ENCODE measurements around the gene CHD9.
A peak's percentile ranks its signal among the peaks of the same experiment; 100 is the strongest.
"Not testable (repeated sequence)": the region's sequence is repeated elsewhere in the genome, so short reads cannot be mapped to it uniquely, and the experiment has no call there.

Gene CHD9, protein sequence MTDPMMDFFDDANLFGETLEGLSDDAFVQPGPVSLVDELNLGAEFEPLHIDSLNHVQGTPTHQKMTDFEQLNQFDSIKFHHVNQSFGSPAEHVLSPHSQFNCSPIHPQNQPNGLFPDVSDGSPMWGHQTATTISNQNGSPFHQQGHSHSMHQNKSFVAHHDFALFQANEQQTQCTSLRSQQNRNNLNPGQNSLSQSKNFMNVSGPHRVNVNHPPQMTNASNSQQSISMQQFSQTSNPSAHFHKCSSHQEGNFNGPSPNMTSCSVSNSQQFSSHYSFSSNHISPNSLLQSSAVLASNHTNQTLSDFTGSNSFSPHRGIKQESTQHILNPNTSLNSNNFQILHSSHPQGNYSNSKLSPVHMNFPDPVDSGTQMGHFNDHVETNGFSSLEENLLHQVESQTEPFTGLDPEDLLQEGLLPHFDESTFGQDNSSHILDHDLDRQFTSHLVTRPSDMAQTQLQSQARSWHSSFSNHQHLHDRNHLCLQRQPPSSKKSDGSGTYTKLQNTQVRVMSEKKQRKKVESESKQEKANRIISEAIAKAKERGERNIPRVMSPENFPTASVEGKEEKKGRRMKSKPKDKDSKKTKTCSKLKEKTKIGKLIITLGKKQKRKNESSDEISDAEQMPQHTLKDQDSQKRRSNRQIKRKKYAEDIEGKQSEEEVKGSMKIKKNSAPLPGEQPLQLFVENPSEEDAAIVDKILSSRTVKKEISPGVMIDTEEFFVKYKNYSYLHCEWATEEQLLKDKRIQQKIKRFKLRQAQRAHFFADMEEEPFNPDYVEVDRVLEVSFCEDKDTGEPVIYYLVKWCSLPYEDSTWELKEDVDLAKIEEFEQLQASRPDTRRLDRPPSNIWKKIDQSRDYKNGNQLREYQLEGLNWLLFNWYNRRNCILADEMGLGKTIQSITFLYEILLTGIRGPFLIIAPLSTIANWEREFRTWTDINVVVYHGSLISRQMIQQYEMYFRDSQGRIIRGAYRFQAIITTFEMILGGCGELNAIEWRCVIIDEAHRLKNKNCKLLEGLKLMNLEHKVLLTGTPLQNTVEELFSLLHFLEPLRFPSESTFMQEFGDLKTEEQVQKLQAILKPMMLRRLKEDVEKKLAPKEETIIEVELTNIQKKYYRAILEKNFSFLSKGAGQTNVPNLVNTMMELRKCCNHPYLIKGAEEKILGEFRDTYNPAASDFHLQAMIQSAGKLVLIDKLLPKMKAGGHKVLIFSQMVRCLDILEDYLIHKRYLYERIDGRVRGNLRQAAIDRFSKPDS (N-terminal part only)

DNA sequence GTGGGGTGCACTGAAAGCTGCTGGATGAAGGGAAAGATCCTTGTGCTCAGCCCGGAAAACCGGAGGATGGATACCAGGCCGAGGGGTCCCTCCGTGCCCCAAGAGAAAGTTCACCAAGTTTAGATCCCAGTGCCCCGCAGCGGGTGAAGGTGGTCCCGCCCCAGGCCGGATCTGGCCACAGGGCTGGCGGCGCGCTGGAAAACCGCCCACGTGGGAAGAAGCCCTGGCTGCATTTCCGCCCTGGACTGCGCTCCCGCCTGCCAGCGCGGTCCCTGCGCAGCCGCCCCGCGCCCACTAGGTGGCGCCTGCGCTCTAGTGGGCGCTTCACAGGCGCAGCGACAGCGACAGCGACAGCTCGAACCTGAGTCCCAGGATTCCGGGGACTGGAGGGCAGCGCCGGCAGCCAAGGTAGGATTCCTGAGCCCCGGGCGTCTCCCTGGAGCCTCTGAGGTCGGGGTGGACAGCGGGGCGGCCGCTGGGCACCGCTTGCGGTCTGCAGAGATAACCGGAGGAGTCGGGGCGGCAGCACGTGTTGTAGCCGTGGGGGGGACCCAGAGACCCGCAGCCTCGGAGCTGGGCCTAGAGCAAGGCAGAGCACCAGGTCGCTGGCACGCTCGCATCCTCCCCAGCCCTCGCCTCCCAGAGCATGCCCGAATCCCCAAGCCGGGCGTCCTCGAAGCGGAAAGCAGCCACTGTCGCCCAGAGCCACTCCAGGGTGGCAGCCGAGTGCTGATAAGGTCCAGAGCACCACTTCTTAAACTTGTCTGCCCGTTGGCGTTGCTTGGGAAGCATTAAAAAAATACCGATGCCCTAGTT lies at the start of gene CHD9:
Gene CHD9 (plus strand): TSS at position 322 of the 816 bp plus-strand sequence. CDS start 101,099 bp downstream, outside the sequence.
- DNase-seq (ENCODE audit: low read depth): peak; percentile 34

DNA sequence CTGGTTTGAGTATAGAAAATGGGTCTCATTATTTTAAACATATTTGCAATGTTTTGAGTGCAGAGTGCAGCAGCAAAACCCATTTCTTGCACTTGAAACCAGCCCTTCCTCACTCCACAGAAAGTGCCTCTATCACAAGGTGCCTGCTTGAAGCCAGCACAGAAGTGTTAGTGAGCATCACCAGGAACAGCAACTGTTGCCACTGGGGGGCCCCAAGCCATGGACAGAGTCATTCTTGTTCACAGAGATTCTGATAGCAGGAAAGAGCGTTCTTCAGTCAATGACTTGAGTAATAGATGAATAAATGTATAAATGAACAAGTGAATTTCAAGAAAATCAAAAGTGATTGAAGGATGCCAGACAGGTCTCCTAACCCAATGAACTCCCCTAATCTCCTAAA lies 47.7 kb upstream of the CHD9 start:
- DNase-seq (ENCODE audit: low read depth): no peak

DNA sequence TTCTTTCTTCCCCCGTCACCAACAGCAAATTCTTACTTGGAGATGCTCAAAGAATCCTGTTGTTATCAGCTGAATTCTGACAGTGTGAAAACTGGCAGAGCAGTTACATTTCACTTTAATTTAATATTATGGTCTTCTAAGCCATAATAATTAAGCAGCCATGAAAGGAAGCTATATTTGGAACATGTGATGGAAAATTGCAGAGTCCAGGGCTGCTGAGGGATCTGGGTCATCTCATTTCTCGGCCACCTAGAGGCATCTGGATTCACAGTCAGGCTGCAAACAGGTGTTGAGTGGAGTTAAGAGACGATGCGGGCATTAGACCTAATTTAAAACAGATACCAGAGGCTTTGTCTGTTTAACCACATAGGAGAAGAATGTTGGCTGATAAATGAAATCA lies 40.5 kb upstream of the CHD9 start:
- DNase-seq (ENCODE audit: low read depth): no peak

DNA sequence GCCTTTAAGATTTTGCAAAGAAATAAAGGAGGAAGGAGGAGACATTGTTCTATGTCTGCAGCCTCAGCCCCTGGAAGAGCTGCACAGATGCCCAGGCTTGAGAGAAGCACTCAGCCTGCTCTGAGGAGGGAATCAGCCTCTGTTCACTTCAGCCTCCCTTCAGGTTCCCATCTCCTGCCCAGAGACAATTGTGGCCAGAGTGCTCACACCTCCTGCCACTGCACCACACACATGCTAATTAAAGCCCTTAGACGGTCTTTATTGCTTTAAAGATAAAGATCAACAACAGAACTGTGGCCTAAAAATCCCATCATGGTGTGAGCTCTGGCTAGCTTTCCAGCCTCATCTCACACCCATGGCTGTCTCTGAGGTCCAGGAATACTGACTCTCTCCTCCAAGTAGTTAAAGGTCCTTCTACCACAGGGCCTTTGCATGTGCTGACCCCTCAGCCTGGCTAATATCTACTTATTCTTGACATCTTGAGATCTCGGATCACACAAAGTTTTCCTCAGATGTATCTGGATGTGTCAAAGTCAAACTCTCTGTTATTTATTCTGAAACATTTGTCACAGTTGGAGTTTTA lies 35.9 kb upstream of the CHD9 start:
- DNase-seq (ENCODE audit: low read depth): no peak

DNA sequence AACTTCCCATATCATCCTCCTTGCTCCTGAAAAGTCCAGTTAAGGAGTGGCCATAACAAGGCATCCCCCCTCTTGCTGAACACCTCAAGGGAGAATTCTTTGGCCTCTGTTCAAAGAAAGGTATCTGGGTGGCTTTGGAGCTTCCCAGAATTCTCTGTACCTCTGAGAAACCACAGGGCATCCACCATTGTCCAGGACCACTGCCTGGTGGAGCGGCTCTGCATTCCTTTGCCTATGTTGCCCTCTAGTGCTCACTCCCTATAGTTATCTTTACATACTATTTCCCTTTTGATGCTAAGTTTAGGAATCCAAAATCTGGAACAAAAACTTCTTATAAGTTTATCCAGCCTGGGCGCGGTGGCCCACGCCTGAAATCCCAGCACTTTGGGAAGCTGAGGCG lies 32.4 kb upstream of the CHD9 start:
- no peak for DNase-seq (ENCODE audit: low read depth)

DNA sequence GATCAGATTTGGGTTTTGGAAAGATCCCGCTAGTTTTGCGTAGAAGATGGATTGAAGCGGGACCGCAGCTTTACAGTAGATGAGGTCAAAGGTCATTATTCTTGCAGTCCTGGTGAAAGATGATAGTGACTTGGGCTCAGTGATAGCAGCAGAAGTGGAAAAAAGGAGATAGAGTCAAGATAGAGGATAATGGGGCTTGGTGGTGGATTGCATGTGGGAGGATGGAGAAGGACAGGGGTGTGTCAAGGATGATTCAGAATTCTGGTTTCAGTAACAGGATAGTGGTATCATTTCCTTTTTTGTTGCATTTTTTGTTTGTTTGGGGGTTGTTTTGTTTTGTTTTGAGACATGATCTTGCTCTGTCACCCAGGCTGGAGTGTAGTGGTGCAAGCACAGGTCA lies 30.7 kb upstream of the CHD9 start:
- DNase-seq (ENCODE audit: low read depth): no peak

DNA sequence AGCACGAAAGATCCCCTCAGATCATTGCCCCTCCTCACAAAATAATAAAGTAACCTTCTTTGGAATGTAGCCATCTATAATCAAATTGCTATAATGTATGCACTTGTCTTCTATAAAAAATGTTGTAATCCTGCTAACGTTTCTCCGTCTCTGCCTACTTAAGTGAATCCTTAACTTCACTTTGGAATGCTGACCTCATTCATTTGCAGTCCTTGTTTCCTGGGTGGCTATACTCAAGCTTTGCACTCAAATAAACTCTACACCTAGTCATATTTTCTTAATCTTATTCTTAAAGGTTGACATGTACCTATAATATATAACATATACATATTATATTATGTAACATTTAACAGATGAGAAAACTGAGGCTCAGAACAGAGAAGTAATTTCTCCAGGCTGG lies 24.8 kb upstream of the CHD9 start:
- no peak for DNase-seq (ENCODE audit: low read depth)

DNA sequence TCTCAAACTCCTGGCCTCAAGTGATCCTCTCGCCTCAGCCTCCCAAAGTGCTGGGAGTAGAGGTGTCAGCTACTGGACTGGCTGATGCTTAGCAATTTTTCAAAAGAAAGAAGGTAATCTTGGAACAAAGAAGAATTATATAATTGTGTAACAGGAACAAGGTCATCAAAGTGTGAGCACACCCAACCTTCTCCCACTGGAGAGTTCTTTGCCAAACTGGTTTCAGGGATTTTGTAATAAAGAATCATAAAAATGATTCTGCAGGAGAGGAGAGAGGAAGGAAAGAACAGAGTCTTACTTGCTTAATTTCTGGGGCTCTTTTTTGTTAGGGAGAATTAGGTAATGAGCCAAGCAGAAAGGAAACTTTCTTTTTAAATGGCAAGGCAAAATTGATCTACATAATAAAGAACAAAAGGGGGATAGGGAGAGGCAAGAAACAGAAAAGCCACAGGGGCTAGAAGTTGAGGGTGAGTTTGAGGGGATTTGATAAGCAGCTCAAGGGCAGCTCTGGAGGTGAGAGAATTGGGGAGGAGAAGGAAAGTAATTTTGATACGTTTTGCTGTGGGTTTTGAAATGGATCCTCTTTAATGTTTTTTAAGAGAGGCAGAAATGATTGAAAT lies 23.4 kb upstream of the CHD9 start:
- no peak for DNase-seq (ENCODE audit: low read depth)

DNA sequence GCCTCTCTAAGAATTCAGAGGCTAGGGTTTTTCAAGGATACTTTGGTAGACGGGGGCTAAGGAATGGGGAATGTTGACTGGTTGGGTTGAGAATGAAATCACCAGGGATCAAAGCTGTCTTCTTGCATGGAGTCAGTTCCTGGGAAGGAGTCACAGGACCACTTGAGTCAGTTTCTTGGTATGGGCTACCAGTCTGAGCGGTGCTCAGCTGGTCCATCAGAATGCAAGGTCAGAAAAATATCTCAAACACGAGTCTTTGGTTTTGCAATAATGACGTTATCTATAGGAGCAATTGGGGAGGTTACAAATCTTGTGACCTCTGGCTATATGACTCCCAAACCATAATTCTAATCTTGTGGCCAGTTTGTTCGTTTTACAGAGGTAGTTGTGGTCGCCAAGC lies 20.5 kb upstream of the CHD9 start:
- no peak for DNase-seq (ENCODE audit: low read depth)

DNA sequence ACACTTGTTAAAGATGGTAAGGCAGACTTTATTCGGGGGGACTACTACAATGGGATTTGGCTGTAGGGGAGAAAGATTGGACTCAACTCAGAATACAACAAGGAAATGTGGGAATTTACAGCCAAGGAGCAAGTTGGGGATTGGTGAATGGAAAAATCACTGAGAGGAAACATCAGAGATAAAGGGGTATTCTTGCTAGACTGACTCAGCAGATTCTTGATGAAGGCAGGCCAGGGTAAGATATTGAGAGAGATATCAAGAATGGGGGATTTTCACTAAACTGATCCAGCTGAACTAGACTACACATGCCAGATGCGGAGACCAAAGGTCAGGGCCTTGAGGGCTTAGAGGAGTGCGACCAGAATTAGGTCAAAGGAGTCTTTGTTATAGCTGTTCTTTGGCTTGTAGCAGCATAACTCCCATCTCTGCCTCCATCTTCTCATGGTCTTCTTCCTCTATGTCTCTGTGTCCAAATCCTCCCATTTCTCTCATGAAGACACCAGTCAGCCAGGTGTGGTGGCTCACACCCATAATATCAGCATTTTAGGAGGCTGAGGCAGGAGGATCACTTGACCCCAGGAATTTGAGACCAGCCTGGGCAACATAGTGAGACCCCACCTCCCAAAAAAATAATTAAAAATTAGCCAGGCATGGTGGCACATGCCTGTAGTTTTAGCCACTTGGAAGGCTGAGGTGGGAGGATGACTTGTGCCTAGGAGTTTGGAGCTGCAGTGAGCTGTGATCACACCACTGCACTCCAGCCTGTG lies 19.4 kb upstream of the CHD9 start:
- DNase-seq (ENCODE audit: low read depth): no peak

DNA sequence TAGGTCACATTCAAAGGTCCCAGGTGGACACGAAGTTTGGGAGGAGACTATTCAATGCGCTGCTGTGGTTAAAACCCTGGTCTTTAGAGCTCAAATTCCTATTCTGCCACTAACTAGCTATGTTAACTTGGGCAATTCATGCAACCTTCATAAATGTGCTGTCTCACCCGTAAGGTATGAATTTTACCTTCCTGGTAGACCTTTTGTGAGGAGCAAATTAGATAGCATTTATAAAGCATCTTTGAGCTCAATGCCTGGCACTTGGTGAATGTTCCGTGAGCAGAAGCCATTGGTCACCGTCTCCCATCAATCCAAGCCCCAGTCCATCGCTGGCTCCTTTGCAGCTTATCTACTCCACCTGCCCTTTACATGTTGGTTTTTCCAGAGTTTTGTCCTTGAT lies 18.7 kb upstream of the CHD9 start:
- no peak for DNase-seq (ENCODE audit: low read depth)

DNA sequence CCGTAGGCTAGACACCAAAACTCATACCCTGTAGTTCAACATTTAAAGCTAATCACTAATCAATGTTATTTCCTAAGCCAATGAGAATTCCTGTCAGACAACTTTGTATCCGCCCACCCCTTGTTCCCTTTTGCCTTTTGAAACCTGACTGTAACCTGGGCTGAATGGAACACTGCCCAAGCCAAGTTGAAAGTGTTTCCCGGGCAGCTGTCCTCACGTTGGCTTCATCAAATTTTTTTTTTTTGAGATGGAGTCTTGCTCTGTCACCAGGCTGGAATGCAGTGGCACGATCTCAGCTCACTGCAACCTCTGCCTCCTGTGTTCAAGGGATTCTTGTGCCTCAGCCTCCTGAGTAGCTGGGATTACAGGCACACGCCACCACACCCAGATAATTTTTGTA lies 18.1 kb upstream of the CHD9 start:
- not testable (repeated sequence) for DNase-seq (ENCODE audit: low read depth)

DNA sequence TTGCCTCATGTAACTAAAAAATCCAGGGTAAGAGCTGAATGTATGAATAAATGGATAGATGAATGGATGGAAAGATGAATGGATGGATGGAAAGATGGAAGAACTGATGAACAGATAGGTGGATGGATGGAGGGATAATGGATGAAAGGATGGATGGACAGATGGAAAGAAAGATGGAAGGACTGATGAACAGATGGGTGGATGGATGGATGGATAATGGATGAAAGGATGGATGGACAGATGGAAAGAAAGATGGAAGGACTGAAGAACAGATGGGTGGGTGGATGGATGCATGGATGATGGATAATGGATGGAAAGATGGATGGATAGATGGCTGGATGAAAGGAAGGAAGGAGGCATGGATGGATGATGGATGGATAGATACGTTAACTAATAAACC lies 14.0 kb upstream of the CHD9 start:
- DNase-seq (ENCODE audit: low read depth): no peak

DNA sequence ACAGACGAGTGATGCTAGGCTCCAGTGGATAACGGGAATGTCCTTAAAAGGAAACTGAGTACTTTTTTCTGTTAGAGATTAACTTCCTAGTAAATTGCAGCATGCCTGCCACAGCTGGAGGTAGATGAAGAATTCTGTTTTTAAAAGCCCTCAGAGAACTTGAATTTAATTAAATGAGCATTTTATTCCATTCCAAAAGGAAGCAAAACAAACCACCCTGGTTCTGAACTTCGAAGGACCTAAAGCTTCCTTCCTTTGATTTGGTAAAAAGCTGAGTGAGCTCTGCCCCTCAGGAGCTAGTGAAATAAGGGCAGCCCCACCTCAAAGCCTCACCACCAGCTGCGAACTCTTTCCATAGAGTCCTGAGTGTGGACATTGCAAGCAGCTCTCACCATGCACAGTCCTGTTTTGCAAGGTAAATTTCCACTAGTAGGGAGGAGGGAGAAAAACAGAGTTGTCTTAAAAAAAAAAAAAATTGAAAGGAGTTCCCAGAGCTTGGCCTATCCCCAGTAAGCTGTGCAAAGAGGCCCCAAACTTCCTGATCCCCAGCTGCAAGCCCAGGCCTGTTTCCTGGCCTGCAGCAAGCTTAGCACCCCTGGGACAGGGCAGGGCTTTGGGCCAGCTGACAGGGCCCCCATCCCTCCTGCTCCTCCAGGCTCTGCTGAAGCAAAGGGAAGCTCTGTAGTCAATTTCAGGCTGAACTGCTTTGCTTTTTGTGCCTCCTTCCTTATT lies 13.3 kb upstream of the CHD9 start:
- no peak for DNase-seq (ENCODE audit: low read depth)

DNA sequence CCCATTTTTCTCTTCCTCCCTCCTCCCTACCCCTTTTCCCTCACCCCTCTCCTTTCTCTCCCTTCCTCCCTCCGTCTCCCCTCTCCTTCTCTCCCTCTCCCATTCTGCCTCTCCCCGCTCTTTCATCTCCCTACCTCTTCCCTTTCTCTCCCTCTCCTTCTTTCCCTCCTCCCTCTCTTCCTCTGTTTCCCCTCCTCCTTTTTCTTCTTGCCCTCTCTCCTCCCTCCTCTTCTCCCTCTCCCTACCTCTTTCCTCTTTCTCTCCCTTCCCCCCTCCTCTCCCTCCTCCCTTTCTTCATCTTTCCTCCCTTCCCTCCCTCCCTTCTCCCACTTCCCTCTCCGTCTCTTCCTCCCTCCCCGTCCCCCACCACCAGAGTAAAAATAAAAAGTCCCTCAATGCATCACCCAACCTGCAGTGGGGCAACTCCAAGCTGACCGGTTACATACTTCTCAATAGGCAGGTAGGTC lies 12.5 kb upstream of the CHD9 start:
- no peak for DNase-seq (ENCODE audit: low read depth)

DNA sequence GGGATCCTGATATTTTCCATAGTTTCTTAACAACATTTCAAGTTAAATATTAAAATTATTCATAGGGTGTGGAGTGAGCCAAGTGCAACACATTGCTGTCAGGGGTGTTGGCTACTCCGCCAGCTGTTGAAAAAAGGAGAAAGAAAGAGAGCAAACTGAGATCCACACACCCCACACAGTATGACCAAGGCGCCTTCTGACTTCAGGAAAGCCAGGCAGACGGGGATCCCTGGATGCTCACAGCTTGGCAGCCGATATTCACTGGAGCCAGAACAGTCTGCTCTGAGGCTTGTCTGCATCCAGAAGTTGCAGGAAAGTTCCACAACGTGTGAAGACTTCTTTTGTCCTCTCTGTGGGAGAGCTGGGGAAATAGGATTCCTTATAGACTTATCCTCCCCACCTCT lies 11.4 kb upstream of the CHD9 start:
- no peak for DNase-seq (ENCODE audit: low read depth)

DNA sequence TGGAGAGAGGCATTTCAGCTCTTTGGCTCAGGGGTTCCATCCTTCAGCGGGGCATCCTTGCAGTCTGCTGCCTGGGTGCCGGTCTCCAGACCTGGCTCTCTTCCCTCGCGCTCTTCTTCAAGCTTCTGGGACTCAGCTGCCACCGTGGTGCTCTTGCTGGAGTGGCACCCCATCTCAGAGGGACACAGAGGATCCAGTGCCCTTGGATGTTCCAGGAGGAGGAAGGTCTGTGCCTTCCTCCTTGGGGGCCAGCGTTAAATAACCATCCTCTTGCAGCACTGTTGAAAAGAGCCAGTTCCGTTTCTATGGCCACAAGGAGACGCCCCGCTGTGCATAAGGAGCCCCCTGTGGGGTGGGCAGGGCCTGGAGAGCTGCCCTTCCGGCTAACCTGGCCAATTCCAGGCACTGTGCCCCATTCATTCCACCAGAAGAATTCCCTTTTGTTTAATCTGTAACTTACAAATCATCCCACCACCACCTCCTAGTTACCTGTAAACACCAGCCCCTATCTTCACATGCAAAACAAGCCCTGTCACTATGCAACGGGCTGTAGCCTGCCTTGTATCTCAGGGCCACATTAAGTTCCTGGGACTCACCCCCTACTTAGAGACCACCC lies 10.7 kb upstream of the CHD9 start:
- DNase-seq (ENCODE audit: low read depth): no peak

DNA sequence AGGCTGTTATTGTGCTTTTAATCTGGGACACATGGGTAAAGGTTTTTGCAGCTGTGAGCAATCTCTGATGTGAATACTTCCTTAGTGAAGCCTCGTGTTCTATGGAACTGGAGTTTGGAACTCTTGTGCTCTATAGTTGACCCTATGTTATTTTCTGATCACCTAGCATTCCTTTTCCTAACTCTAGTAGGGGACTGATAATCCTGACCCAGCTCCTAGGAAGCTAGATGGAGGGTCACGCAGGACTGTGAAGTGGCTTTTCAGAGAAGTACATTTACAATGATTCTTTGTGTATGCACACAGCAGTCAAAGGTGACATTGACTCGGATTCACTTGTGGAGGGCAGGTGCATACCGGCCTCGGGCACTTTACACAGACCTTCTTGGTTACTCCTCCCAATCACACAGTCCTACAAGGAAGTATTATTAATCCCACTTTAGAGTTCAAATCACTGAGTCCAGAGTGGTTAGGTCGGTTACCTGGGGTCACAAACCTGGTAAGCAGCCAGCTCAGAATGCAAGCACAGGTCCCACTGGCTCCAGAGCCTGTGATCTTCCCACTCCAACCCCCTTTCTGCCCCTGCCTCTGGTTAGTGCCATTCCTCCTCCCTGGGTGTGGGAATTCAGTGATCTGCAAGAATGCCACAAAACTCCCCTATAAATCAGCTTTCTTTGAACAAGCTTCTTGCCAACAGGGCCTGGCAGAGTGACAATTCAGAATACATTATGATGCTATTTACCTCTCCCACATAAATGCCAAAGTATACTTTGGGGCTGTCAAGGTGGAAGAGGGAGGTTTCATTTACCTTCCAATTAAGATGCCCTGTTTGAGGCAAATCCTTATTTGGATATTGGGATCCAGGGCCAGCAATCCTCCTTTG lies 9.2 kb upstream of the CHD9 start:
- no peak for DNase-seq (ENCODE audit: low read depth)
